Stimulated activated CD4-positive, alpha-beta T cell treated with anti-CD3 and anti-CD28 coated beads, Interleukin-1b, Interleukin-23, amount 100 ng/mL, for 1 hour (primary cell): ENCODE results near the gene LEAP2.

Experiments
- DNase-seq, 2 donors: peaks; one replicate each; pipeline ENCODE4 v3.0.0-alpha.2; 2020; ENCODE audit warnings: low read depth in 2 of 2

LEAP2 gene

DNA sequence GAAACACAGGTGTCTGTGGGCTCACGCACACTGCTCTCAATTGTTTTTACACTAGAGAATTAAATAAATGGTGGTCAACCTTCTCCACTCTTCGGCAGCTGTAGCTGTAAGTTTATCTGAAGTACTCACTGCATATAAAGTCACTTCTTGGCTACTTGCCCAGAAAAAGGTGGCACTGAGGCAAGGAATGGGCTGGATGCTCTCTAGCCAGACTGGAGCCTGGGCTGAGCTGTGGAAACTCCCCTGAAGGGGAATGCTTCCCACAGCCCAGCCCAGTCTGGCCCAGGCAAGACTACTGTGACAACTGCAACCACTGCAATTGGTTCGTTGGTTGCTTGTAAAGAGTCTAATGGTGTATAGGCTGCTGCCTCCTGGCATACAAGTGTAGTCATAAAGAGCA, 4.5 kb downstream of the LEAP2 start:
- no peak for DNase-seq

GRCh38 chr5:132883261-132883834, 9.9 kb downstream of the LEAP2 start:
- DNase-seq: no peak

- no peak for DNase-seq
Measured at GRCh38 chr5:132884548-132884947, 11.1 kb downstream of the LEAP2 start.

DNA sequence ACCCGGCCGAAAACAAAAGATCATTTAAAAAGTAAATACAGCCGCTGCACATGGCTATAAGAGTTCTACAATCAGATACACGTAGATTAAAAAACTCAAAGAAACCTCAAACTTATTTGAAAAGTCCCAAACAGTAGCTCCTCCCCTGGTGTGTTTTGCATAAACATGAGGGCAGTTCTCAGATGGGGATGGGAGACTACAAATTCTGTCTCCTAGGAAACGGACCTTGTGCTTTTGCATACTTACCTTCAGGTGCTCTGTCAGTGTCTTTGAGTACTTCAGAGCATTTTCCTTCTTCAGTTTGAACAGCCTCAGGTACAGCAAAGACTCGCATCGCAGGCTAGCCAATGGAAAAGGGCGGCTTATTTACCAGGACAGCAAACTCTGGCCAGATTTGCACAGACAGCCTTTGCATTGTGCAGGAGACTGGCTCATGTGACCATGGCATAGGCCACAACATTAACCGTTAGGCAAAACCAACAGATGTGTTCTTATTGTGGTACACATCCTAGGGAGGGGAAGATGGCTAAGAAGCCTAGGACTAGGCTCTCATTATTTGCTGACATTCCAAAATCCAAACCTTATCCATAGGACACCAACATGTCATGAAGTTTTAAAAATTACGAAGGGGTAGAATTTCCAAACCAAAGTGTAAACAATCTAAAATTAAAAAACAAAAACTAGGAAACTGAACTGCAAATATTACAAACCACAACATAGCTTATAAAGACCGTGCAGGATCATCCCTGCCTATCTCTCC, 12.8 kb downstream of the LEAP2 start:
- no peak for DNase-seq

DNA sequence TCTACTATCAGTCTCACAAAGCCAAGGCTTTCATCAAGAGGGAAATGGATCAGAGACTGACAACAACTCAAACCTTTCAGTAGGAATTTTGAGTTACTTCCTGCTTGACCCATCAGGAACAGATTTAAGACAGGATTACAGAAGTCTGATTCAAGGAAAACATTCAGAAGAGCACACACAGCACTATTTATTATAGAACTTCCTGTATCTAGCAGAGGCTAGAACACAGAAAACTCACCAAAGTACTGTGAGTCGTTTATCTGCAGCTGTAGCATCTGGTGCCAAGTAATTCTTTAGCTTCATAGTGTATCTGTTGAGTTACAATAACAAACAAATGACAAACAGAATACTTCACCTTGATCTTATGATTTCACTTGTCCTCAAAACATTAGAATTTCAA, 13.8 kb downstream of the LEAP2 start:
- no peak for DNase-seq

- no peak for DNase-seq
Measured at GRCh38 chr5:132889501-132889900, 16.0 kb downstream of the LEAP2 start.

DNA sequence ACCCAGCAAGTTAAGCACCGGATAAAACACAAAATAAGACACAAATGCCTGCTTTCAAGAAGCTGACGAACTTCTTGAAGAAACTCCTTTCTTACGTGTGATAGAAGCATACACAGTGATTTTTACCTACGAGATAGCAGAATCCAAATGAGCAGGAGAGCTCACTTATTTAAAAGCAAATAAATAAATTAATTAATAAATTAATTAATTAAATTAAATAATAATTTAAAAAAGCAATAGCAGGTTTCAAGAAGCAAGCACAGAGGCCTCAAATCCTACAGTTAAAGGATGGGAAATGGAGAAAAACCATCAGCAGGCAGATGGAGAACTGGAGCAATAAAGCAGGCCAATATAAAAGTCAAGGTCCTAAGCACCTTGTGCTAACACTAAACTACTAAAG, 17.3 kb downstream of the LEAP2 start:
- no peak for DNase-seq

DNA sequence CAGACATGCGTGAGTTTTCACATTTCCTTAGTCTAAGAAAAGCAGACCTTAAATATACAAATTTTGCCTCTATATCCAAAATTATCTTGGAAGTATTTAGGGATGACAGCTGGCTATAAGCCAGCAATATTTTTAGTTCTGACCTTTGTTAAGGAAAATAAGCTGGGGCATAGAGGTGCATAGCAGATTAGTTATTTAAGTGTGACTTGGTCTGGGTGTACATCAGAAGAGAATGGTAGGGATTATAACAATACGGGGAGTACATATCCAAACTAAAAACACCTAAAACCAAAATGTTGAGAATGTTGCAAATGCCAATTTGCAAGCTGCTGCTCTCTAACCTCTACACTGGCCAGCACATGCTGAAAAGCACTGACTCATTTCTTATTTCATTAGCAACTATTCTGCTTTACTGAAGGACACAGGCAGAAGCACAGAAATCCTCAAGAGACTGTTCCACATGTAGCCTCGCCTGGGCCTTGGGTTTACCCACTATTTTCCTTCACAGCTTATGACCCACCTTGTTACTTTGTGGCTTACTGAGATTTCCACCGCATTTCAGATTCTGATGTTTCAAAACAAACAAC, 22.3 kb downstream of the LEAP2 start:
- no peak for DNase-seq

DNA sequence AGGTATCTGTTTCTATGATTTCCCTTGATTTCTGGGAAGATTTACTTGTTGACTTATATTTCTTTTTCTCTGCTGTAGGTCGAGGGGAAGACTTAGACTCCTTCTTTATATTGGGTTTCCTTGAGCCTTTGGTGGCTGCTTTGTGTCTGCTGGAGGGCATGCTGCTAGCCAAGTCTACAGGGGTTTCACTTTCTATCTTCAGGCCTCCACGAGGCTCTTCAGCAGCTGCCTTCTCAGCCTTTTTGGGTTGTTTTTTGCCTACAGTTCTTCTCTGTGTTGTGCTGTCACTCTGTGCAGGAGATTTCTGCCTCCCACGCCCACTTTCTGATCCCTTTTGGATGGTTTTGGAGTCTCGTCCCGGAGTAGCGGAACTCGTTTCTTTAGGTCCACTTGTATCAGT, 23.2 kb downstream of the LEAP2 start:
- no peak for DNase-seq

DNA sequence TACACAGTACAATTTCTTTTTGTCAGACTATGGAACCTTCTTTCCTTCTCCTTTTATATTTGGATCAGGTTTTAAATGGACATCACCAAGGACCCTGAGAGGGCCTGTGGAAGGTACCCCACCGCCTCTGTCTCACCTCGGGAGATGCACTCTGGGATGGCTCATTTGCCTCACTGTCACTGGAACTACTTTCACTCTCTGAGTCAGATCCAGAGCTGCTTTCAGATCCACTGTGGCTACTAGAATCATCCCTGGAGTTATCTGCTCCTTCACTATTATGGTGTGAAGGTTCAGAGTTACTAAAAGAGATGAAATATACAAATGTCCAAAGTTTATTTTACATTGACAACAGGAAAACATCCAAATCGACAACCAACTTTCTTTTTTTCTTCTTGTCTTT, 24.6 kb downstream of the LEAP2 start:
- no peak for DNase-seq

DNA sequence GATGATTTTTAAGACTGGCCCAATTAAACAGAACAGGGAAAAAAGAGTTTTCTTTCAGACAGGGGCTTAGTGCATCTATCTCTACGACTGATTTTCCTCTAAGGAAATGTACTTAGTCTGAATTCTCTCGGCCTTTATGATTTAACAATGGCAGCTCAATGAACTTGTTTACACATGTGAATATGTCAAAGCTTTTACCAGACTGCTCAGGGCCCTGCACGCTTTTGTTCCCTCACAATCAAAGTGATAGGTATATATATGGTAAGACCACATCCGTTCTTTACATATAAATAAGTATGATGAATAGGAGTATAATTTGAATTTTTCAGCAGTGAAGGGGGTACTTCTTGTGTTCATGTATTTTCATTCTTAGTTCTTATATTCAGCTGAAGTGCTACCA, 27.6 kb downstream of the LEAP2 start:
- no peak for DNase-seq

GRCh38 chr5:132901730-132902129, 28.3 kb downstream of the LEAP2 start:
- DNase-seq: no peak

- no peak for DNase-seq
Measured at GRCh38 chr5:132905938-132906337, 32.5 kb downstream of the LEAP2 start.

- no peak for DNase-seq
Measured at GRCh38 chr5:132907161-132907560, 33.7 kb downstream of the LEAP2 start.

DNA sequence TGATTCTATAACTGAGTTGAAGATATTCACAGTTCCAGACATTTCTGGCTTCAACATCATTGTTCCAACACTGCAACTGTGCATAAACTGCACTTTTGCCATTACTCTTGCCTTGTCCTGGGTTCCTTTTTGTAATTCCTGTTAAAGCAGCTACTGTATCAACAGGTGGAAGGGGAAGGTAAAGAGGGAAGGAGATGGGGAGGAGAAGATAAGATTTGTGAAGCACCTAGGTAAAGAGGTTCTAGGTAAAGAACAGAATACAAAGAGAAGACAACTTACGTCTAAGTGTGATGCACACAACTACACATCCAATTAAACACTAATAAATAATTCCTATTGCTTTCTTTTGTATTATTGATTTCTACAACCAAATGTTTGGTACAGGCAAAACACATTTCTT, 36.2 kb downstream of the LEAP2 start:
- no peak for DNase-seq

DNA sequence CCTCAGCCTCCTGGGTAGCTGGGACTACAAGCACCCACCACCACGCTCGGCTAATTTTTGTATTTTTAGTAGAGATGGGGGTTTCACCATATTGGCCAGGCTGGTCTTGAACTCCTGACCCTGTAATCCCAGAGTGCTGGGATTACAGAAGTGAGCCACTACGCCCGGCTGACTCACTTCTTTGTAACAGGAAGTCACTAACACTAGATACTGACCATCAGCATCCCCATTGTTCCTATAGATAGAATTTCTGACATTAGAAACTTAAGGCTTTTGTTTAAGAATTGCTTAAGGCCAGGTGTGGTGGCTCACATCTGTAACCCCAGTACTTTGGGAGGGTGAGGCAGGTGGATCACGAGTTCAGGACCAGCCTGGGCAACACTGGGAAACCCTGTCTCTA, 42.2 kb downstream of the LEAP2 start:
- DNase-seq: no peak

DNA sequence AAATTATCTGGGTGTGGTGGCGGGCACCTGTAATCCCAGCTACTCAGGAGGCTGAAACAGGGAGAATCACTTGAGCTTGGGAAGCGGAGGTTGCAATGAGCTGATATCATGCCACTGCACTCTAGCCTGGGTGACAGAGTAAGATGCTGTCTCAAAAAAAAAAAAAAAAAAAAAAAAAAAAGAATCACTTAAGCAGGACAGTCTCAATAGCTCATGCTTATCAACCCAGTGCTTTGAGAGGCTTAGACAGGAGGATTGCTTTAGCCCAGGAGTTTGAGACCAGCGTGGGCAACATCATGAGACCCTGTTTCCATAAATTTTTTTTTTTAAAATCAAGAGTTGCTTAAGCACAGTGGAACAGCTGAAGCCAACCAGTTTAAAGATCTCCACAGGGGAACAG, 42.6 kb downstream of the LEAP2 start:
- DNase-seq: no peak
